HepG2 (cell line): Measurements from ENCODE around the gene DHRS12. TPM values are rescaled to one million over a fixed set of nuclear protein-coding genes. Genes with fewer than 3 reads are reported as not detected.
A peak's percentile ranks its signal among the peaks of the same experiment; 100 is the strongest.

ENCODE experiments used
- GABPA ChIP-seq, 2 experiments: IDR thresholded peaks; 2 replicates each; pipeline ENCODE4 v1.6.1; 2011 to 2016; ENCODE audit warnings: low read depth in 2 of 2, low read length in 1 of 2, missing biosample characterization in 1 of 2, missing genetic modification characterization in 1 of 2
- HMG20A ChIP-seq: IDR thresholded peaks from 2 replicates; pipeline ENCODE4 v1.6.1; 2016; ENCODE audit warnings: borderline replicate concordance
- ISL2 ChIP-seq: sonication (generic); formaldehyde crosslinking; IDR thresholded peaks from 2 replicates; pipeline ENCODE4 v1.5.0; 2020; ENCODE audit warnings: missing genetic modification reagents
- KDM1A ChIP-seq: IDR thresholded peaks from 2 replicates; pipeline ENCODE4 v1.6.1; 2016; ENCODE audit warnings: missing compliant biosample characterization
- MAZ ChIP-seq, 2 experiments: sonication (generic) in 1 of 2; formaldehyde crosslinking in 1 of 2; IDR thresholded peaks; 2 replicates each; pipeline versions ENCODE4 v1.5.0 to v1.6.1; 2012 to 2020; ENCODE audit warnings: low read depth in 2 of 2, mild to moderate bottlenecking in 2 of 2, borderline replicate concordance in 1 of 2, improper control_type of control experiment in 1 of 2, low read length in 1 of 2, missing genetic modification reagents in 1 of 2, moderate library complexity in 1 of 2
- PHF5A ChIP-seq: IDR thresholded peaks from one replicate; pipeline ENCODE4 v1.6.1; 2018; ENCODE audit warnings: low read depth, missing genetic modification reagents; ENCODE audit not compliant: unreplicated experiment
- THAP8 ChIP-seq: sonication (generic); formaldehyde crosslinking; IDR thresholded peaks from 2 replicates; pipeline ENCODE4 v1.5.1; 2020; ENCODE audit warnings: missing genetic modification reagents, mild to moderate bottlenecking, borderline replicate concordance
- ZNF256 ChIP-seq: sonication (generic); formaldehyde crosslinking; conservative IDR thresholded peaks from 2 replicates; pipeline ENCODE4 v1.4.0; 2020; ENCODE audit warnings: missing genetic modification reagents
- ZNF33B ChIP-seq: sonication (generic); formaldehyde crosslinking; IDR thresholded peaks from 2 replicates; pipeline ENCODE4 v1.5.1; 2020; ENCODE audit warnings: mild to moderate bottlenecking, missing genetic modification reagents
- ZNF512B ChIP-seq: sonication (generic); formaldehyde crosslinking; IDR thresholded peaks from 2 replicates; pipeline ENCODE4 v1.5.1; 2020; ENCODE audit warnings: missing genetic modification reagents, mild to moderate bottlenecking, borderline replicate concordance
- ZNF546 ChIP-seq: sonication (generic); formaldehyde crosslinking; conservative IDR thresholded peaks from 2 replicates; pipeline ENCODE4 v1.8.1; 2023; ENCODE audit warnings: mild to moderate bottlenecking, missing genetic modification reagents
- ZNF547 ChIP-seq: sonication (generic); formaldehyde crosslinking; IDR thresholded peaks from 2 replicates; pipeline ENCODE4 v1.5.1; 2020; ENCODE audit warnings: mild to moderate bottlenecking, missing genetic modification reagents
- ZNF550 ChIP-seq: sonication (generic); formaldehyde crosslinking; IDR thresholded peaks from 2 replicates; pipeline ENCODE4 v1.4.0; 2020; ENCODE audit warnings: mild to moderate bottlenecking, missing genetic modification reagents, borderline replicate concordance
- ZNF570 ChIP-seq: sonication (generic); formaldehyde crosslinking; IDR thresholded peaks from 2 replicates; pipeline ENCODE4 v1.4.0; 2020; ENCODE audit warnings: mild to moderate bottlenecking, missing genetic modification reagents, borderline replicate concordance
- ZNF737 ChIP-seq: sonication (generic); formaldehyde crosslinking; IDR thresholded peaks from 2 replicates; pipeline ENCODE4 v1.5.0; 2020; ENCODE audit warnings: missing genetic modification reagents, mild to moderate bottlenecking, borderline replicate concordance
- ZNF780A ChIP-seq: sonication (generic); formaldehyde crosslinking; IDR thresholded peaks from 2 replicates; pipeline ENCODE4 v1.8.0; 2022; ENCODE audit warnings: mild to moderate bottlenecking, missing genetic modification reagents, moderate library complexity
- ZSCAN25 ChIP-seq: sonication (generic); formaldehyde crosslinking; IDR thresholded peaks from 2 replicates; pipeline ENCODE4 v1.8.0; 2022; ENCODE audit warnings: mild to moderate bottlenecking, missing genetic modification reagents
- polyA plus RNA-seq, 8 experiments: library from polyadenylated mRNA; depleted of rRNA in 3 of 8; stranded (reverse) in 7 of 8; unstranded in 1 of 8; fragments of >200 nt; fragmentation: Illumina TruSeq in 4 of 8; extraction: Trizol in 4 of 8; gene quantifications; 2 replicates each; pipeline versions ENCODE4 v1.2.1 to v1.2.3, GENCODE V29; 2011 to 2016; ENCODE audit warnings: low read depth in 4 of 8, missing spikeins in 1 of 8, mixed read lengths in 1 of 8; ENCODE audit not compliant: insufficient read depth in 1 of 8
- total RNA-seq, 5 experiments: library from RNA; depleted of rRNA; stranded (reverse); fragments of >200 nt; fragmentation: Illumina TruSeq; extraction: Trizol; gene quantifications; 2 replicates each; pipeline ENCODE4 v1.2.3, GENCODE V29; 2016; ENCODE audit warnings: low read depth in 1 of 5
- TF ChIP-seq, protein P1 (sequence below), 2 experiments: IDR thresholded peaks; 2 replicates each; pipeline ENCODE4 v1.6.1; 2011 to 2012; ENCODE audit warnings: low read length in 2 of 2, borderline replicate concordance in 1 of 2, low read depth in 1 of 2, mild to moderate bottlenecking in 1 of 2, moderate library complexity in 1 of 2
- TF ChIP-seq, protein P2 (sequence below): sonication (generic); formaldehyde crosslinking; IDR thresholded peaks from 2 replicates; pipeline ENCODE4 v1.8.1; 2023; ENCODE audit warnings: missing genetic modification reagents, inconsistent platforms, borderline replicate concordance

DHRS12 gene
- total and polyA plus RNA-seq, 2 of the 13 experiments (the other 11 are each of a cell fraction or from before 2014, with no cell fraction given) = 7.2 to 8.4 TPM

DNA sequence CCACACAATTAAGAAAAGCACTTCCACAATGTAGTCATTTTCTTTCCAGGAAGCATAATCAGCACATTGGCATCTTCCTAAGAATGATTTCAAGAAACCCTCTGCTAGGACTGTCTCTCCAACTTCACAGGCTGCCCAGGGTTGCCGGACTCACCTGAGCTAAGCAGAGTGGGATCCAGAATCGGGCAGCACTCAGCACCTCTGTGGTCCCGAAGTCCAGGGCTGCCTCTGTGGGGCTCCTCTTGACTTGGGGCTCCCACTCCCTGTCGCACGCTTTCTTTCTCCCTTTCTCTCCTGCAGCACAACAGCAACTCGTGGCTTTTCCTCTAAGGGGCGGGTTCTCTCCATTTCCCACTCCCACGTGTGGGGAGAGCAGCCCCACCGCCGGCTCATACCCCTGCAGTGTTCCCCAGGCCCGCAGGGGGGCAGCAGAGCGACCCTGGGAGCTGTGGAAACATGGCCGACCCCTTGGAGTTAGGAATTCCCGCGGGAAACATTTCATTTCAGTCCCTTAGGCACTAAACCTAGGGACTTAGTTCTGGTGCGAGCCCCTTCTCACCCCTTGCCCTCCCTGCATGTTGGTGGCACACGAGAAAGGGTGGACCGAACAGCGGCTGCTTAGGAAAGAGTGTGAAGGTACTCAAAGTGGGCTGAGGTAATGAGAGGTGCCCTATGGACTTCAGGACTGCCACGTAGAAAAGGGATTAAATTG is 41.1 kb upstream of the DHRS12 start, which contains the start of gene TMEM272 (continued):
- TF ChIP-seq ZNF512B (CRISPR knock-in tag) (no peak), ZNF546 (CRISPR knock-in tag) (no peak), ZNF550 (CRISPR knock-in tag) (no peak), MAZ (IDR thresholded peaks at IDR 0.05; ENCODE audit: borderline replicate concordance, low read depth, low read length) (no peak), MAZ (CRISPR knock-in tag; IDR thresholded peaks at IDR 0.05; ENCODE audit: low read depth) (0 out of 2 replicates have a peak, but pooled peaks have one; percentile 40), ZNF570 (CRISPR knock-in tag) (no peak), THAP8 (no peak), ZNF780A (CRISPR knock-in tag) (no peak), GABPA (IDR thresholded peaks at IDR 0.05; ENCODE audit: low read depth, low read length) (no peak), GABPA (CRISPR knock-in tag; IDR thresholded peaks at IDR 0.05; ENCODE audit: low read depth) (no peak), ZNF33B (CRISPR knock-in tag) (no peak), ISL2 (CRISPR knock-in tag) (no peak), PHF5A (CRISPR knock-in tag) (no peak), ZSCAN25 (CRISPR knock-in tag) (no peak), HMG20A (CRISPR knock-in tag) (no peak), ZNF256 (CRISPR knock-in tag) (no peak), ZNF547 (CRISPR knock-in tag) (no peak; the same call in 1 of the 2 replicates), KDM1A (no peak), ZNF737 (CRISPR knock-in tag) (no peak)
- TF ChIP-seq, protein P1, sequence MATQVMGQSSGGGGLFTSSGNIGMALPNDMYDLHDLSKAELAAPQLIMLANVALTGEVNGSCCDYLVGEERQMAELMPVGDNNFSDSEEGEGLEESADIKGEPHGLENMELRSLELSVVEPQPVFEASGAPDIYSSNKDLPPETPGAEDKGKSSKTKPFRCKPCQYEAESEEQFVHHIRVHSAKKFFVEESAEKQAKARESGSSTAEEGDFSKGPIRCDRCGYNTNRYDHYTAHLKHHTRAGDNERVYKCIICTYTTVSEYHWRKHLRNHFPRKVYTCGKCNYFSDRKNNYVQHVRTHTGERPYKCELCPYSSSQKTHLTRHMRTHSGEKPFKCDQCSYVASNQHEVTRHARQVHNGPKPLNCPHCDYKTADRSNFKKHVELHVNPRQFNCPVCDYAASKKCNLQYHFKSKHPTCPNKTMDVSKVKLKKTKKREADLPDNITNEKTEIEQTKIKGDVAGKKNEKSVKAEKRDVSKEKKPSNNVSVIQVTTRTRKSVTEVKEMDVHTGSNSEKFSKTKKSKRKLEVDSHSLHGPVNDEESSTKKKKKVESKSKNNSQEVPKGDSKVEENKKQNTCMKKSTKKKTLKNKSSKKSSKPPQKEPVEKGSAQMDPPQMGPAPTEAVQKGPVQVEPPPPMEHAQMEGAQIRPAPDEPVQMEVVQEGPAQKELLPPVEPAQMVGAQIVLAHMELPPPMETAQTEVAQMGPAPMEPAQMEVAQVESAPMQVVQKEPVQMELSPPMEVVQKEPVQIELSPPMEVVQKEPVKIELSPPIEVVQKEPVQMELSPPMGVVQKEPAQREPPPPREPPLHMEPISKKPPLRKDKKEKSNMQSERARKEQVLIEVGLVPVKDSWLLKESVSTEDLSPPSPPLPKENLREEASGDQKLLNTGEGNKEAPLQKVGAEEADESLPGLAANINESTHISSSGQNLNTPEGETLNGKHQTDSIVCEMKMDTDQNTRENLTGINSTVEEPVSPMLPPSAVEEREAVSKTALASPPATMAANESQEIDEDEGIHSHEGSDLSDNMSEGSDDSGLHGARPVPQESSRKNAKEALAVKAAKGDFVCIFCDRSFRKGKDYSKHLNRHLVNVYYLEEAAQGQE (IDR thresholded peaks at IDR 0.05; ENCODE audit: borderline replicate concordance in 1 of 2, low read depth in 1 of 2, low read length in 2 of 2) = no peak
- TF ChIP-seq, protein P2, sequence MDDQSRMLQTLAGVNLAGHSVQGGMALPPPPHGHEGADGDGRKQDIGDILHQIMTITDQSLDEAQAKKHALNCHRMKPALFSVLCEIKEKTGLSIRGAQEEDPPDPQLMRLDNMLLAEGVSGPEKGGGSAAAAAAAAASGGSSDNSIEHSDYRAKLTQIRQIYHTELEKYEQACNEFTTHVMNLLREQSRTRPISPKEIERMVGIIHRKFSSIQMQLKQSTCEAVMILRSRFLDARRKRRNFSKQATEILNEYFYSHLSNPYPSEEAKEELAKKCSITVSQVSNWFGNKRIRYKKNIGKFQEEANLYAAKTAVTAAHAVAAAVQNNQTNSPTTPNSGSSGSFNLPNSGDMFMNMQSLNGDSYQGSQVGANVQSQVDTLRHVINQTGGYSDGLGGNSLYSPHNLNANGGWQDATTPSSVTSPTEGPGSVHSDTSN = no peak
